CD14-positive monocyte (primary cell): ENCODE measurements around the gene SIGLEC9. TPM values are rescaled to one million over a fixed set of nuclear protein-coding genes. Genes with fewer than 3 reads are reported as not detected.

ENCODE experiments used
- DNase-seq, 3 donors: peaks; one replicate each; pipeline ENCODE4 v3.0.0-alpha.2; 2011 to 2022
- H2AFZ ChIP-seq: 2 replicates; pipeline ENCODE4 v1.6.0; 2012; ENCODE audit warnings: mild to moderate bottlenecking, low read depth, low read length, inconsistent platforms; ENCODE audit not compliant: insufficient read depth, poor library complexity, severe bottlenecking
- H3K27ac ChIP-seq, 2 donors: 1 replicate in 1 of 2; 2 replicates in 1 of 2; pipeline ENCODE4 v1.5.1; 2012 to 2013; ENCODE audit warnings: low read length in 2 of 2, control low read depth in 1 of 2, inconsistent platforms in 1 of 2, low read depth in 1 of 2, mild to moderate bottlenecking in 1 of 2
- H3K27me3 ChIP-seq, 2 donors: one replicate each; pipeline versions ENCODE4 v1.6.0 to v1.6.1; 2011 to 2013; ENCODE audit warnings: low read length in 2 of 2; ENCODE audit not compliant: control insufficient read depth in 2 of 2, insufficient read depth in 2 of 2
- H3K36me3 ChIP-seq, 2 donors: replicated peaks in 1 of 2; 1 replicate in 1 of 2; 2 replicates in 1 of 2; pipeline versions ENCODE4 v1.5.1 to v1.6.1; 2012 to 2013; ENCODE audit warnings: low read length in 2 of 2, control low read depth in 1 of 2, inconsistent platforms in 1 of 2, mild to moderate bottlenecking in 1 of 2; ENCODE audit not compliant: insufficient read depth in 2 of 2, control insufficient read depth in 1 of 2
- H3K4me1 ChIP-seq, 2 donors: 1 replicate in 1 of 2; 2 replicates in 1 of 2; pipeline versions ENCODE4 v1.5.1 to v1.6.1; 2012 to 2013; ENCODE audit warnings: low read length in 2 of 2, control low read depth in 1 of 2, inconsistent platforms in 1 of 2, mild to moderate bottlenecking in 1 of 2, moderate library complexity in 1 of 2; ENCODE audit not compliant: insufficient read depth in 2 of 2, control insufficient read depth in 1 of 2
- H3K4me2 ChIP-seq: replicated peaks from 2 replicates; pipeline ENCODE3; 2012; ENCODE audit warnings: low read length, moderate library complexity, mild to moderate bottlenecking; ENCODE audit not compliant: poor library complexity, severe bottlenecking; ENCODE audit errors: extremely low read depth
- H3K4me3 ChIP-seq, 3 experiments: fragments of 200-600 bp in 1 of 3; sonication (generic) in 1 of 3; replicated peaks in 1 of 3; 1 replicate in 2 of 3; 2 replicates in 1 of 3; pipeline ENCODE4 v1.5.1; 2011 to 2013; ENCODE audit warnings: low read length in 3 of 3, mild to moderate bottlenecking in 3 of 3, control low read depth in 2 of 3, low read depth in 2 of 3, inconsistent platforms in 1 of 3, moderate library complexity in 1 of 3
- H3K79me2 ChIP-seq: 2 replicates; pipeline ENCODE4 v1.6.0; 2012; ENCODE audit warnings: mild to moderate bottlenecking, control low read depth, inconsistent platforms, low read length, moderate library complexity; ENCODE audit not compliant: insufficient read depth
- H3K9ac ChIP-seq: 2 replicates; pipeline ENCODE4 v1.6.0; 2017; ENCODE audit warnings: low read length, mild to moderate bottlenecking; ENCODE audit not compliant: insufficient read depth, poor library complexity, severe bottlenecking
- H3K9me3 ChIP-seq, 2 donors: replicated peaks in 1 of 2; 1 replicate in 1 of 2; 2 replicates in 1 of 2; pipeline versions ENCODE4 v1.5.1 to v1.6.1; 2012 to 2013; ENCODE audit warnings: low read length in 2 of 2, control low read depth in 1 of 2; ENCODE audit not compliant: control insufficient read depth in 1 of 2, insufficient read depth in 1 of 2
- H4K20me1 ChIP-seq: 2 replicates; pipeline ENCODE4 v1.6.0; 2012; ENCODE audit warnings: mild to moderate bottlenecking, low read length, control low read depth, moderate library complexity; ENCODE audit not compliant: insufficient read depth
- H3K27ac Mint-ChIP-seq, 7 donors: one replicate each; pipeline ENCODE4 v1.8.0; 2020; ENCODE audit warnings: mild to moderate bottlenecking in 7 of 7, mixed read lengths in 7 of 7, moderate library complexity in 6 of 7, inconsistent platforms in 2 of 7
- H3K27me3 Mint-ChIP-seq, 3 donors: one replicate each; pipeline ENCODE4 v1.8.0; 2021 to 2022; ENCODE audit warnings: low read depth in 3 of 3, mild to moderate bottlenecking in 3 of 3, mixed read lengths in 3 of 3, moderate library complexity in 3 of 3, inconsistent platforms in 1 of 3
- H3K36me3 Mint-ChIP-seq, 2 donors: one replicate each; pipeline ENCODE4 v1.8.0; 2020; ENCODE audit warnings: mixed read lengths in 2 of 2, inconsistent platforms in 1 of 2, mild to moderate bottlenecking in 1 of 2
- H3K4me1 Mint-ChIP-seq: one replicate; pipeline ENCODE4 v1.8.0; 2020; ENCODE audit warnings: mild to moderate bottlenecking, mixed read lengths
- H3K4me3 Mint-ChIP-seq, 2 donors: one replicate each; pipeline ENCODE4 v1.8.0; 2020; ENCODE audit warnings: mild to moderate bottlenecking in 2 of 2, mixed read lengths in 2 of 2, moderate library complexity in 1 of 2
- H3K9me3 Mint-ChIP-seq, 7 donors: one replicate each; pipeline ENCODE4 v1.8.0; 2020 to 2022; ENCODE audit warnings: mixed read lengths in 7 of 7, mild to moderate bottlenecking in 6 of 7, moderate library complexity in 6 of 7, inconsistent platforms in 2 of 7
- WGBS: methylation state at CpG from one replicate; pipeline ENCODE4 v1.1.5; 2013; ENCODE audit warnings: missing lambda C conversion rate; ENCODE audit not compliant: insufficient coverage; 5-methylcytosine and 5-hydroxymethylcytosine counted together
- intact Hi-C, 2 donors: fragments of 100-400 bp; cut with micrococcal nuclease; formaldehyde crosslinking; loops; one replicate each; pipeline versions ENCODE4 v1.15.0 to v1.15.1; 2023
- polyA plus RNA-seq, 3 donors: library from polyadenylated mRNA; depleted of rRNA in 1 of 3; unstranded in 2 of 3; stranded (reverse) in 1 of 3; fragments of 300-500 nt in 2 of 3; fragments of >200 nt in 1 of 3; fragmentation: Illumina TruSeq in 2 of 3; gene quantifications; 1 replicate in 2 of 3; 2 replicates in 1 of 3; pipeline ENCODE4 v1.2.3, GENCODE V29; 2012 to 2021
- TF ChIP-seq, protein P1 (sequence below): fragments of 200-600 bp; IDR thresholded peaks from one replicate; pipeline ENCODE4 v1.8.0; 2022; ENCODE audit warnings: antibody characterized with exemption, mild to moderate bottlenecking

The SIGLEC9 gene
- polyA plus RNA-seq, 3 donors = 87.5 to 137 (median 133) TPM

DNA sequence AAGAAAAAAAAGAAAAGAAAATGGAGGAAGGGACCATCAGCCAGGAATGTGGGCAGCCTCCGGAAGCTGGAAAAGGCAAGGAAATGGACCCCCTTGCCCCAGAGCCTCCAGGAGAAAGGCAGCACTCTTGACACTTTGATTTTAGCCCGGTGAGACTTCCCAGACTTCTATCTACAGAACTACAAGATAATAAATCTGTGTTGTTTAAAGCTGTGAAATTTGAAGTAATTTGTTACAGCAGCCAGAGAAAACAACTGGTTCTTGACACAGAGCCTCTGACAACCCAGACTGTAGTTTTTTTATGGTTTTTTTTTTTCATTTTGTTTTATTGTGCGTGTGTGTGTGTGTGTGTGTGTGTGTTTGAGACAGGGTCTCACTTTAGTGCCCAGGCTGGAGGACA lies 24.1 kb upstream of the SIGLEC9 start:
- Histone ChIP-seq H3K9ac (no peak overlapping the region), H3K4me1 (peaks cover 10 to 13% of the 10 kb centered on the region in 2 donors), H3K4me3 (no peak overlapping the region), H4K20me1 (peaks cover 32% of the 10 kb centered on the region), H3K4me2 (no peak overlapping the region), H2AFZ (no peak overlapping the region), H3K9me3 (no peaks in the 10 kb centered on the region), H3K79me2 (peaks cover 30% of the 10 kb centered on the region), H3K27ac (no peak overlapping the region), H3K27me3 (no peaks in the 10 kb centered on the region), H3K36me3 (peaks cover 24 to 71% of the 10 kb centered on the region in 2 donors)
- peaks cover 28% of the 10 kb centered on the region for H3K4me1 Mint-ChIP-seq
- H3K36me3 Mint-ChIP-seq = peaks cover 50 to 71% of the 10 kb centered on the region in 2 donors
- no peak overlapping the region for H3K4me3 Mint-ChIP-seq
- TF ChIP-seq, protein P1, sequence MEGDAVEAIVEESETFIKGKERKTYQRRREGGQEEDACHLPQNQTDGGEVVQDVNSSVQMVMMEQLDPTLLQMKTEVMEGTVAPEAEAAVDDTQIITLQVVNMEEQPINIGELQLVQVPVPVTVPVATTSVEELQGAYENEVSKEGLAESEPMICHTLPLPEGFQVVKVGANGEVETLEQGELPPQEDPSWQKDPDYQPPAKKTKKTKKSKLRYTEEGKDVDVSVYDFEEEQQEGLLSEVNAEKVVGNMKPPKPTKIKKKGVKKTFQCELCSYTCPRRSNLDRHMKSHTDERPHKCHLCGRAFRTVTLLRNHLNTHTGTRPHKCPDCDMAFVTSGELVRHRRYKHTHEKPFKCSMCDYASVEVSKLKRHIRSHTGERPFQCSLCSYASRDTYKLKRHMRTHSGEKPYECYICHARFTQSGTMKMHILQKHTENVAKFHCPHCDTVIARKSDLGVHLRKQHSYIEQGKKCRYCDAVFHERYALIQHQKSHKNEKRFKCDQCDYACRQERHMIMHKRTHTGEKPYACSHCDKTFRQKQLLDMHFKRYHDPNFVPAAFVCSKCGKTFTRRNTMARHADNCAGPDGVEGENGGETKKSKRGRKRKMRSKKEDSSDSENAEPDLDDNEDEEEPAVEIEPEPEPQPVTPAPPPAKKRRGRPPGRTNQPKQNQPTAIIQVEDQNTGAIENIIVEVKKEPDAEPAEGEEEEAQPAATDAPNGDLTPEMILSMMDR = no peak
- peaks cover 0 to 2% (median 1%) of the 10 kb centered on the region in 3 donors for H3K27me3 Mint-ChIP-seq
- no CpG with 5 or more reads among the region's 3 CpGs for WGBS
- peaks cover 0 to 3% (median 0%) of the 10 kb centered on the region in 7 donors for H3K9me3 Mint-ChIP-seq
- DNase-seq = no peak
- intact Hi-C loops = loop anchor here (10.0 kb wide), 1 partner anchor 494 kb away; no protein-coding TSS in a partner anchor
- peak overlapping the region in 4 of 7 donors; percentile 11 to 77 (median 59) for H3K27ac Mint-ChIP-seq

DNA sequence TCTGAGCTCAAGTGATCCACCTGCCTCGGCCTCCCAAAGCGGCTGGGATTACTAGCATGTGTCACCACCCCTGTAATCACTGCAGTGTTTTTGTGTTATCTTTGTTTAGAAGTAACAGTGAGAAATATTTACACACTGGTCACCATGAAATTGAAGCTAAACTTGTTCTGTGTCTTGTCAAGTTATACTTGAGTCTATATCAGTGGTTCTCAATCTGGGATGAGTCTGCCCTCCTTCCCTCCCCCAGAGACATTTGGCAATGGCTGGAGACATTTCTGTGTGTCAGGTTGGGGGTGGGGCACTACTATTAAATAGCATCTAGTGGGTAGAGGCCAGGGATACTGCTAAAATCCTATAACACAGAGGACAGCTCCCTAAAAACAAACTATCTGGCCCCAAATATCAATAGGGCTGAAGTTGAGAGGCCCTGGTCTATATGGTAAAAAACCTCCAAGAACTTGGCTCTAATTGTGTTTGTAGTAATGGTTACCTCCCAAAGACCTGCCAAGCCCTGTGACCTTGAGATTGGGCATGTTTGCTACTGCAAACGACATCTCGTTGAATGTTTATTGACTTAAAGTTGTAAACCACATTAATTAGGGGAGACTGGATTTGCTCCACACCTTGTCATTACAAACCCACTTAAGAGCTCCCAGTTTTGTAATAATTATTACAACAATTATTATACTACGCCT lies 23.4 kb upstream of the SIGLEC9 start:
- H3K27ac Mint-ChIP-seq = peak overlapping the region in 3 of 7 donors; percentile 45 to 79 (median 73)
- H3K4me1 Mint-ChIP-seq = peaks cover 33% of the 10 kb centered on the region
- DNase-seq = no peak
- H2AFZ ChIP-seq = no peak overlapping the region
- TF ChIP-seq, protein P1 = no peak
- peak overlapping the region in 1 of 2 donors; percentile 13 for H3K27ac ChIP-seq
- H3K27me3 ChIP-seq = no peaks in the 10 kb centered on the region
- peaks cover 33% of the 10 kb centered on the region for H4K20me1 ChIP-seq
- peaks cover 0 to 2% (median 1%) of the 10 kb centered on the region in 3 donors for H3K27me3 Mint-ChIP-seq
- H3K4me1 ChIP-seq = peaks cover 10 to 13% of the 10 kb centered on the region in 2 donors
- H3K36me3 ChIP-seq = peaks cover 24 to 72% of the 10 kb centered on the region in 2 donors
- H3K36me3 Mint-ChIP-seq = peaks cover 57 to 70% of the 10 kb centered on the region in 2 donors
- H3K9me3 Mint-ChIP-seq = peaks cover 0 to 3% (median 0%) of the 10 kb centered on the region in 7 donors
- no peak overlapping the region for H3K4me3 Mint-ChIP-seq
- no peak overlapping the region for H3K4me3 ChIP-seq
- H3K4me2 ChIP-seq = no peak overlapping the region
- no peaks in the 10 kb centered on the region for H3K9me3 ChIP-seq
- no peak overlapping the region for H3K9ac ChIP-seq
- peaks cover 36% of the 10 kb centered on the region for H3K79me2 ChIP-seq
- no CpG with 5 or more reads among the region's 5 CpGs for WGBS
- intact Hi-C loops = loop anchor here (10.0 kb wide), 1 partner anchor 493 kb away; no protein-coding TSS in a partner anchor
